Urothelium cell line (cell line): ENCODE data around the gene CNOT8.
"Not testable (repeated sequence)": the region's sequence is repeated elsewhere in the genome, so short reads cannot be mapped to it uniquely, and the experiment has no call there.

ENCODE experiments used
- DNase-seq: peaks from one replicate; pipeline ENCODE4 v3.0.0; 2011; ENCODE audit warnings: low spot score, mixed read lengths
- FAIRE-seq: peaks from 2 replicates; lab custom pipeline; 2011; peaks lifted over from hg19 to GRCh38; lab: Jason Lieb, UNC

The CNOT8 gene

DNA sequence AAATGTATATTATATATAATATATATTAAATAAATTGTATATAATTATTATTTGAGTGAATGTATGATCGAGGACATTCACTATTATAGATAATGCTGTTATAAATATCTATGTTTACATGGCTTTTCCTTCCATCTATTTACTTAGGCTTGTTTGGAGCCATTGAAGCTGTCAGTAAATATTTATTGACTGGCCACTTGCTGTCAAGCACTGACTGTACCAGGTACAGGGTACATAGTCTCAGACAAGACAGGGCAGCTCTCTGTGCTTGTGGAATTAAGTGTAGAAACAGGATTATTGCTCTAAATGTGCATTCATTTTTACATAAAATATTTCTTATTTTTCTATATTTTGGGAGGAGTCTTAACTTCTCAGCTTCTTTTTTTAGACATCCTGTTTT is 24.4 kb upstream of the CNOT8 start:
- DNase-seq, result no peak
- FAIRE-seq, result no peak

DNA sequence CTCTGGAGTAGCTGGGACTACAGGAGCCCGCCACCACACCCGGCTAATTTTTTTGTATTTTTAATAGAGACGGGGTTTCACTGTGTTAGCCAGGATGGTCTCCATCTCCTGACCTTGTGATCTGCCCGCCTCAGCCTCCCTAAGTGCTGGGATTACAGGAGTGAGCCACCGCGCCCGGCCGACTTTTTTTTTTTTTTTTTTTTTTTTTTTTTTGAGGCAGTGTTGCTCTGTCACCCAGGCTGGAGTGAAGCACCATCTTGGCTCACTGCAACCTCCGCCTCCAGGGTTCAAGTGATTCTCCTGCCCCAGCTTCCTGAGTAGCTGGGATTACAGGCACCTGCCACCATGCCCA is 22.8 kb upstream of the CNOT8 start:
- DNase-seq, FAIRE-seq: not testable (repeated sequence)

DNA sequence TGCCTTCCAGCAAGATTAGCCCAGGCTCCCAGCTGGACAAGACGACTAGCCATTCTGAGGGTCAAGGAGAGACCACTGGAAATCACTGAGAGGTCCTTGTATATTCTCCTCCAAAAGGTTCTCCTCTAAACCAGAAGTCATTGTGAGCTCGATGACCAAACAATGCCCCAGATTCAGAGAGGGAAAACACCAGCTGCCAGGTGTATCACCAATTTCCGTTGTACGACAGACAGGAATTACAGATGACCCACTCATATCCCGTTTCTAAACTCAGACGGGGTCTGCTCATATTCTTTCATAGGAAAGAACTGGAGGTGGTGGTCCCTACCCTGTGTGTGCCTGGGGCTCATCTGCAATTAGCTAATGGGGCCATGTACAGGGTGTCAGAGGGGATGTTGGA is 22.2 kb upstream of the CNOT8 start:
- DNase-seq (no peak), FAIRE-seq (no peak)

DNA sequence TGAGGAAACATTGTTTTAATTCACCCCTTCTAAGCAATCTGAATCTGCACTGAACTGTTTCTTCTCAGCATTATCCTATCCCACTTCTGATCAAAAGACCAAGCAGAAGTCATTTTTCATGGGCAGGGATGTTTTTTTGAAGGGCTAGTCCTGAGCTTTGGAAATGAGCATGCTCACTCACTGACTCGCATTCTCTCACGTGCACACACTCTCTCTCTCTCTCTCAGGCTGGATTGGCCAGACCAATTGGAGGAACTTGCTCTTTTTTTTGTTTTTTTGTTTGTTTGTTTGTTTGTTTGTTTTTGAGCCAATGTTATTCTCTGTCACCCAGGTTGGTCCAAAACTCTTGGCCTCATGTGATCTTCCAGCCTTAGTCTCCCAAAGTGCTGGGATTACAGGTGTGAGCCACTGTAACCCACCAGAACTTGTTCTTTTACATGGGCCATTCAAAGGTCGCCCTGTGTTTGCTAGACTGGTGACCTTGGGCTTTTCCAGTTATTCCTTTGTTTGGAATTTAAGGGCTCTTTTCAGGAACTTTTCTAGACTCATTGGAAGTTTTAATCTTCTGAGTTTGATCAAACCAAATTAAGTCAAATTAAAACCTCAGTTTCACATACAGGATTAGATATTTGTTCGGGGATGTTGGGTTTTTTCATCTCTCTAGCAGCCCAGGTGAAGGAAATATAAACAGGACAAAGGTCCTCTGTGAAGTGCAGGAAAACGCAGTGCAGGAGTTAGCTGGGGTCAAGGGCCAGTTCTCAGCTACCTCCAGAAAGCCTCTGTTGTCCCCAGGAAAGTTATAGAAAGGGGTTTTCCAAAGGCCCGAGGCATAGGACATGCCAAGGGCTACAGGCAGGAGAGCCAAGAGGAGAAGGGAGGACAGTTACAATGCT is 21.2 kb upstream of the CNOT8 start:
- FAIRE-seq, result no peak
- no peak for DNase-seq

DNA sequence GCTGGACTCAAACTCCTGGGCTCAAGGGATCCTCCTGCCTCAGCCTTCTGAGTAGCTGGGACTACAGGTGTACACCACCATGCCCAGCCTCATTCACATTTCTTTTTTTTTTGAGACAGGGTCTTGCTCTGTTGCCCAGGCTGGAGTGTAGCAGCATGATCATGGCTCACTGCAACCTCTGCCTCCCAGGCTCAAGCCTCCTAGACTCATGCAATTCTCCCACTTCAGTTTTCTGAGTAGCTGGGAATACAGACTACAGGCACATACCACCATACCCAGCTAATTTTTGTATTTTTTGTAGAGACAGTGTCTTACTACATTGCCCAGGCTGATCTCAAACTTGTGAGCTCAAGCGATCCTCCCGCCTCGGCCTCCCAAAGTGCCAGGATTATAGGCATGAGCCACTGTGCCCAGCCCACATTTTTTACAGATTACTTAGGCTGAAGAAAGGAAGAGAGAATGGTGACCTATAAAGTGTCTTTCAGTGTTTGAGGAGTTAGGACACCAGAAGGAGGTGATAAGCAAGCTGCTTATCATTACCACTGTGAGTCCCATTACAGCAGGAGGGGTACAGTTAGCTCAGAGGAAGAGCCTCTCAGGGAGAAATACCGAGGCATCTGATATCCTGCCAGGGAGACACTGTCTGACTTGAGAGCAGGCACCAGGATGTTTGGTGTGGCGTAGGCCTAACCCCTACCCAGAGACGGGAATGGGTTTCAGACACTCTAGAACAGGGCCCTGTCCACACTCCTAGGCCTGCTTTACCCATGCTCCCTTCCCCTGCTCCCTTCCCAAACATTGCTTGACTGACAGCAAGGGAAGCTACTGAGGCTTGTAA is 17.8 kb upstream of the CNOT8 start:
- no peak for DNase-seq
- no peak for FAIRE-seq

DNA sequence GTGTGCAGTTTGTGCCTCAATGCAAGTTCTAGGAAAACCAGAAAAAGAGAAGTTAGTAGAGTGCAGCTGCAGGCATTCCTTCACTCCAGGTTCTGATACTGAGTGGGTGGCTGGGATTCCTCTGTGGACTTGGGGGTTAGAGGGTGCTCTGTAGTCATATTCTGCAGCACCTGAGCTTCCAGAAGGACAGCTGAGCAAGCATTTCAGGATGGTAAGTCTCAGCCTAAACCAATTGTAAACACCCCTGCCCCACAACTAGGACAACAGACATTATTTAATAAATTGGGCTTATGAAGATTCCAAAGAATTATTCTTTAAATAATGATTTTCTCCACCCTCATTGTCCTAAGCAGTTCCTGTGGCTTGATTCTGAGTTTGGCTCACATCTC is 17.2 kb upstream of the CNOT8 start:
- FAIRE-seq (no peak), DNase-seq (no peak)

DNA sequence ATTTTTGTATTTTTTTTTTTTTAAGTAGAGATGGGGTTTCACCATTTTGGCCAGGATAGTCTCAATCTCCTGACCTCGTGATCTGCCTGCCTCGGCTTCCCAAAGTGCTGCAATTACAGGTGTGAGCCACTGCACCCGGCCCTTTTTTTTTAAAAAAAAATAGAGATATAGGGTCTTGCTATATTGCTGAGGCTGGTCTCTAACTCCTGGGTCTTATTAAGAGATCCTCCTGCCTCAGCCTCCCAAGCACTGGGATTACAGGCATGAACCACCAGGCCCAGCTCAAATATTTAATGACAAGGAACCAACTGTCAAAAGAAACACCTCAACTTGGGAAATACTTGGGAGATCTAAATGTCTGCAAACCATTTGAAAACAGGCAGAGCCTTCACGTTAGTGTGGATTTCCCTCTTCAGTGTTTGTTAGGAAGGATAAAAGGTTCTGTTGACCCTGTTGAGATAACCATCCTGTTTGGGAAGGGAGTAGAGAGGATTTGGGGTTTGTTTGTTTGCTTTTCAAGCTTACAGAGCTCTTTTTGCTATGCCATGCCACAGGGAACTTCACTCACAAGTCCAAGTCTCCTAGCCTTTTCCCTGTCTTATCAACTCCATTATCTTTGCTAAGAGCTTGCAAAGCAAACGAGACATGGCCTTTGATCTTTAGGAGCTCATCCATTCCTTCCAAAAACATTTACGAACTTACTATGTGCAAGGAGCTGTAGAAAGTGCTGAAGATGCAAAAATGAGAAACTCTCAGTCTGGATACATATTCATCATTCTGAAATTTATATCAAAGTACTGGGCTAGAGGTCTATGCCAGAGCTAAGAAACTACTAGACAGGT is 15.5 kb upstream of the CNOT8 start:
- DNase-seq, result no peak
- FAIRE-seq, result no peak

DNA sequence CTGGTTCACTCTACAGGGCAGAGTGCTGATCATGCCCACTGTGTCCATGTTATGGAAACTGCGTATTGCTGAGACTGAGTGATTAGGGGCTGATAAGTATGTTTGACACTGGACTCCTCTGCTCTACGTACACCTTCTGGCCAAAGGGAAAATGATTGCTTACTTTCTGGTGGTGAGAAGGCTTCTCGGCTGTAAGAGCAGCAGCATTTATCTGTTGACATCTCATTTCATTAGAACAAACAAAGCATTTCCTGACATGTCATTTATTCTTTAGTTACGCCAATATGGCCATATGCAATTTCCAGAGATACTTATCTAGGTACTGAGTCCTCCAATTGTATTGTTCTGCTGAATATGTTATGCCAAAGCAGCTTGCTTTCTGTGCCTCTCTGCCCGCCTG is 13.6 kb upstream of the CNOT8 start:
- FAIRE-seq (no peak), DNase-seq (no peak)

DNA sequence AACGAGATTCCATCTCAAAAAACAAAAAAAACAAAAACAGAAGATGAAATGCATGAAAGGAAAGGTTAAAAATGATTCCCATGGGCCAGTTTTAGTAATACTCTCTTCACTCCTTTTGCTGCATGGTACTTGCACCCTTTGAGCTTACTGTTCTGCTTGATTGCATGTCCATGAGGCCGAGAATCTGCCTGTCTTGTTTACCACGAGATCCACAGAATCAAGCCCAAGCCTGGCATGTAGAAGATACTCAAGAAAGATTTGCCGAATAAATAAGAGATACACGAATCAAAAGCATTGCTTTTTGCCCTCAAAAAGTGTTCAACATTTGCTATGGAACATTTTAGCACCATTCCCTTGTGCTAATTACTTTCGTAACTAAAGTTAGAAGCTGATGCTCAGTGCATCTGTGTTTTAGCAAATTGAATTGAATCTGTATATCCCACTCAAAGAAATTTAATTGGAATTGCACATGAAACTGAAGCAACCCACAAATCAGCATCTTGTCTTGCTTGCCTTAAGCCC is 9.1 kb upstream of the CNOT8 start:
- DNase-seq, result no peak
- no peak for FAIRE-seq

DNA sequence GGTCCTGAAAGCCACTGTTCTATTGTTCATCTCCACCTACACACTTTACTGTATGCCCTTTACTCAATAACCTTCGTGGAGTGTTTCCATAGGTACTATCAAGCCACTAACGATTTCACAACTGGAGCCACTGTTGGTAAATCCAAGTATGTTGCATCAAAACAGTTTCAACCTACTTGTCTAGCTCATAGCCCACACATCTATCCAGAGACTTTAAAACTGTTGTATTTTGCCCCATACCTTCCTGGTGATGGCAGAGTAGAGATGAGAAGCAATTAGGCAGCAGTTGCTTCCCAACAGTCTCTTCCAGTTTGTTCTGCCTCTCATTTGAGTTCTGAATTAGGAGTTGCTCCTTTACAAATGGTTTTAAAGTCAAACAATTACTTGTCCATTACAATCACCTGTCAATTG is 8.6 kb upstream of the CNOT8 start:
- no peak for FAIRE-seq

DNA sequence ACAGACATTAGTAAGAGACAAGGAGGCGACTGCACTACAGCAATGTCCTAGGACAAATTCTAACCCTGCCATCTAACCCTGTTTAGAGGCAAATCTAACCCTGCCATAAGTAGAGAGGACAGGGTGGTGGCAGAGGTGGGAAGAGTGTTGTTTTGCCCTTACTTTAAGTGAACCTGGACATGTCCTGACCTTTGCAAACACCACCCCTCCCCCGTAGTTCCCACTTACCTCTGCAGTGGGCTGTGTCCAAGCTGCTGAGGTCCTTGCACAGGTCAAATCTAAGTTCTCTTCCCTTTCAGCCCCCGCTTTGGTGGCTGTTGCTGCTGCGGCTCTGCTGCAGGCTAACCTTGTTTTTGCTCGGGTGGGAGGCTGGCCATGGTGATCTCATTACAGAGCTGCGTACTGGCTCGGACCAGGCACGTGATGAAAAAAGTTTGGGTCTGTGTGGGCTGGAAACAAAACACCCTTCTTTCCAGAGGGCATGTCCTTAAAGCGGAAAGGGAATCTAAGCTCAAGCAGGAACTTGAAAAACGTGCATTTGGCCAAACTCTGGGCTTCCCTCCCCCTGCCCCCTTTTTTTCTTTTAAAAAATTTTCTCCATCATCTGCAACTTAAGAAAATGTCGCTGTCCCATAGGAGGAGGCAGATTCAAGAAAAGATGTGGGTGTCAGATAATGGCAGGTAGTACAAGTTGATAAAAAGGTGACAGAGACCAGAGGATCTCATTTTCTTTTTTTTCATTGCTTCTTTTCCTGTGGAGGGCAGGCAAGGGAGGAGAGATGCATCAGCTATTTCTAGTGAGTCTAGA is 8.0 kb upstream of the CNOT8 start, which contains the start of gene FAXDC2:
Gene FAXDC2, minus strand, starts transcription at position 349 of the 808 bp plus-strand sequence. CDS start 12,425 bp downstream, outside the sequence.
- no peak for FAIRE-seq
- DNase-seq, result peak; percentile 67

More for the DNA sequence above, 8.6 kb upstream of the CNOT8 start:
- DNase-seq, result no peak

DNA sequence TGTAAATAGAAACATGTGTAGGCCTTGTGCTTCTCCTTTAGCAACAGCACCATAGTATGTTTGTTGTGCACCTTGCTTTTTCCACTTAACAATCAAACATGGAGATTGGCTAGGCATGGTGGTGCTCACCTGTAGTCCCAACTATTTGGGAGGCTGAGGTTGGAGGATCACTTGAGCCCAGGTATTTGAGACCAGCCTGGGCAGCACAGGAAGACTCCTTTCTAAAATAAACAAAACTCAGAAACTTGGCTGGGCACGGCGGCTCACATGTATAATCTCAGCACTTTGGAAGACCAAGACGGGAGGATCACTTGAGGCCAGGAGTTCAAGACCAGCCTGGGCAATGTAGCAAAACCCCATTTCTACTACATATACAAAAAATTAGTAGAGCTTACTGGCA is 7.1 kb upstream of the CNOT8 start:
- DNase-seq, result no peak
- FAIRE-seq, result no peak

DNA sequence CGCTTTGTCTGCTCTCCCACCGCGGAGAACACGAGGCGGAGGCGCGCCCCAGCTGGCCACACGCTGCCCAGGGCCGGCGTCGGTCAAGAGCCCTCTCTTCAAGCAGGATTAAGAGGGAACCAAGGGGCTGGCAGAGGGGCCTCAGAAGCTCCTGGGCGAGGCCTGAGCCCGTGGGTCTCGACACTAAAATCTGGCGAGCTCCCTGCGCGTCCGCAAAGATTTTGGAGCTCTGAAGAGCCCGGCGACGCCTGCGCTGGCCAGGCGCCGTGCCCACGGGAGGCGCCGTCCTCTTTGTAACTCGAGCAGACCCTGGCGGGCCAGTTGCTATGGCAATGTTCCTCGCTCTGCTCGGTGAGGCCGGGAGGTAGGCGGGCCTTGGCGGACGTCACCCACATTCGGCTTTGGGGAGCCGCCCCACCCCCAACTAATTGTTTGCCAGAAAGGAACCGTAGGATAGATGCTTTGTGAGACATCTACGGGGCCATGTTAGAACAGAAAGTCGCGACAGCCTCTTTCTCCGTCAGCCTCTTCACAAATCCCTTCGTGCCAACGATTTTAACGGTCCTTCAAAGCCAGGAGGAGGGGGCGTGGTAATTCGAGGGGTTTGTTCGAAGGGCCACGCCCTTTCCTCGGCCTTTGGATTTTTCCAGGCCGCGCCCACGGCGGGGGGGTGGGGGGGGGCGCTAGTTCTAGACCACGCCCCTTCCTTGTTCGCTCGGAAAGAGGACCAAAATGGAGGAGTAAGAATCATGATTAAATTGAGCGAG is 714 bp upstream of the CNOT8 start:
- DNase-seq (peak; percentile 94), FAIRE-seq (no peak)

DNA sequence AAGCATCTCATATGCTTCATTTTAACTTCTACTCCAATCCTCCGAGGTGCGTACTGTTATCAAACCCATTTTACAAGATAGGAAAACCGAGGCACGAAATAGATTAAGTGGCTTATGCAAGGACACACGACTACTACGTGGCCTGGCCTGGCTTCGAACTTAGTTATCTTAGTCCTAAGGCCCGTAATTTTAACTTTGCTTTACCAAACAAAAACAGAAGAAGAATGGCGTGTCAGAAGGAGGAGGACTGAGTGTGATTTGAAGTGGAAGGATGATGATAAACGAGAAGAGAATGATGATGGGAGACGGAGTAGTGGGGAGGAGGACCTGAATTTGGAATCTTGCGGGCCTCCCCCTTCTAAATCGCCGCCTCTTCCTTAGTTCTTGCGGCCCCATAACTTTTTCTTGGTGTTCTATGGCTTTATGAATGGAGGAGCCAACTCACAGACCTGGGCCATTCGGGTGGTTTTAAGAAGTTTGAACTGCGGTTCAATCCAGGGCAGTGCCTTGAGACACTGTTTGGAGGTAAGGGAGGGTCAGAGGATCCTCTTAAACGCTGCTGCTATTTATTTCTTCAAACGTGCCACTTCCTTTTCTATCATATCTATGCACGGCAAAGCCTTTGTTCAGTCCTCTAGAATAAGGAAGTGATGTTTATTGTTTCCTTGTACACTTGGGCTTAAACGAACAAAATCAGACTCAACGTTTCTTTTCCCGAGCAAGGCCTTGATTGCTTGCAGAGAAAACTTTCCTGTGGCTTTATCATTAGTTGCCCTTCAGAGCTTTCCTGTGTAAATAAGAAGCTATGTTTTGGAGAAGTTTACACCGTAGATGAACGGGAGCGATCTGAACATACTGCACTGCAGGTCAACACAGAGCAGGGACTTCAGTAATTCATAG is 795 bp downstream of the CNOT8 start:
- FAIRE-seq (no peak), DNase-seq (no peak)

DNA sequence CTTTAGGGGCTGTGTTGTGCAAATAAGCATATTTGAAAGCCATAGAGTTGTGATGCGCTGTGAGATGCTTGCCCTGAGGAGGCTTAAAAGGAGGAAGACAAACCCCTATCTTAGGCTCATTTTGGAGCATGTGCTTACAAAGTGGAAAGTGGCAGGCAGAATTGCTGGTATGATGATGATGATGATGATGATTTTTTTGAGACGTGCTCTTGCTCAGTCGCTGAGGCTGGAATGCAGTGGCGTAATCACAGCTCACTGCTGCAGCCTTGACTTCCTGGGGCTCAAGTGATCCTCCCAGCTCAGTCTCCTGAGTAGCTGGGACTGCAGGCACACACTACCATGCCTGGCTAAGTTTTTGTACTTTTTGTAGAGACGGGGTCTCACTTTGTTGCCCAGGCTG is 1.7 kb downstream of the CNOT8 start:
- no peak for FAIRE-seq
- DNase-seq, result no peak

DNA sequence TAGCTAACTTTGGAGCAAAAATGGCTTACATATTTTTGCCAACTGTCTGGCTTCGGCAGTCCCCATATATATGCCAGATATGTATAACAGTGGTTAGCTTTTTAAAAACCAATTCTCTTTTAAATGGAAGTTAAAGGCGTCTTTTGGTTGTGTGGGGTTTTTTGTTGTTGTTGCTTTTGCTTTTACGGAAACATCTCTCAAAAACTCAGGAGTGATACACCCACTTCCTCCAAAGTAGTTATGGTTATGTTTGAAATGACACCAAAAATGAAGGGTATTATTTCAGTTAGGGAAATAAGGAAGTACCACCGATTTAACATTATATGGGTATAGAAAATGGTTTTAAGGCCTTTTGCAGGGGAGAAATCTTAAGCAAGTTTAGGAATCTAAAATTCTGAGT is 2.3 kb downstream of the CNOT8 start:
- DNase-seq (no peak), FAIRE-seq (no peak)

DNA sequence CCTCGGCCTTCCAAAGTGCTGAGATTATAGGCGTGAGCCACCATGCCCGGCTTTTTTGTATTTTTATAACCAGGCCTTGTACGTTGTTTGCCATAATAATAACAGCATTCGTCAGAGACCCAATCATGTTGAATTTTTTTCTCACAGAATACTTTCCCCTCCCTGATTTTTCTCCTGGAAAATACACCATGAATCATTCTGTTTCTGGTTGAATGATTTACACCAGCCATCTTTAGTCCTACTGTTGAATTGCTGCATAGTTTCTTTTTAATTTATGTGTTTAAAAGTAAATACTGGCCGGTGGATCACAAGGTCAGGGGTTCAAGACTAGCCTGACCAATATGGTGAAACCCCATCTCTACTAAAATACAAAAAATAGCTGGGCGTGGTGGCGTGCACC is 3.5 kb downstream of the CNOT8 start:
- no peak for DNase-seq
- FAIRE-seq, result no peak

DNA sequence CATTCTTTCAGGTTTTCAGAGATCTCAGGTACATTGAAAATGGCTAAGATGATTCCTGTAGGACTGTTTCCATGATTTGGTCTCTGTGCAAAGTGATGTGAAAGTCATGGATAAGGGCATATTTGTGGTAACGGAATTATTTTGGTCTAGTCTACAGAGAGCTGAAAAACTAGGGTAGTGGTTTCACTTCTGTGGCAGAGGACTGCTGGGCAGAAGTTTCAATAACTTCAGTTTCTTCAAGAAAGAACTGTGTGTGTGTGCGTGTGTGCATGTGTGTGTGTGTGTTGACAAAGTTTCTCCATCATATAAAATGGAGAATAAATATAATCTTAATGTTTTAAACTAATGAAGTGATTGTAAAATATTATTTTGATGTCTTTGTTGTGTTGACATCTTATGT is 4.3 kb downstream of the CNOT8 start:
- FAIRE-seq (no peak), DNase-seq (no peak)
